HepG2 (cell line): Measurements from ENCODE around the gene BTN1A1. TPM values are rescaled to one million over a fixed set of nuclear protein-coding genes. Genes with fewer than 3 reads are reported as not detected.

Experiments
- DRAP1 ChIP-seq: IDR thresholded peaks from 2 replicates; pipeline ENCODE4 v1.6.1; 2016; ENCODE audit warnings: missing genetic modification reagents, missing compliant biosample characterization
- EP300 ChIP-seq, 3 experiments: sonication (generic) in 1 of 3; formaldehyde crosslinking in 1 of 3; IDR thresholded peaks; 2 replicates each; pipeline versions ENCODE4 v1.5.1 to v1.6.1; 2011 to 2020; ENCODE audit warnings: low read depth in 2 of 3, low read length in 2 of 3, borderline replicate concordance in 1 of 3, improper control_type of control experiment in 1 of 3, mild to moderate bottlenecking in 1 of 3, missing genetic modification reagents in 1 of 3, moderate library complexity in 1 of 3
- ERF ChIP-seq: IDR thresholded peaks from 2 replicates; pipeline ENCODE4 v1.6.1; 2018; ENCODE audit warnings: missing biosample characterization, missing genetic modification reagents
- ESRRA ChIP-seq: sonication (generic); formaldehyde crosslinking; IDR thresholded peaks from 2 replicates; pipeline ENCODE4 v1.5.1; 2020; ENCODE audit warnings: mild to moderate bottlenecking, low read depth, missing genetic modification reagents
- FOXO1 ChIP-seq: sonication (generic); formaldehyde crosslinking; IDR thresholded peaks from 2 replicates; pipeline ENCODE4 v1.4.0; 2020; ENCODE audit warnings: missing genetic modification reagents
- HDAC1 ChIP-seq: sonication (generic); formaldehyde crosslinking; IDR thresholded peaks from 2 replicates; pipeline ENCODE4 v1.5.1; 2020; ENCODE audit warnings: mild to moderate bottlenecking, missing genetic modification reagents
- HMG20A ChIP-seq: IDR thresholded peaks from 2 replicates; pipeline ENCODE4 v1.6.1; 2016; ENCODE audit warnings: borderline replicate concordance
- HMGXB4 ChIP-seq, 2 experiments: sonication (generic) in 1 of 2; formaldehyde crosslinking in 1 of 2; IDR thresholded peaks; 2 replicates each; pipeline versions ENCODE4 v1.4.0 to v1.6.1; 2018 to 2020; ENCODE audit warnings: missing genetic modification reagents in 2 of 2, borderline replicate concordance in 1 of 2, low read depth in 1 of 2, mild to moderate bottlenecking in 1 of 2, missing biosample characterization in 1 of 2
- KDM1A ChIP-seq: IDR thresholded peaks from 2 replicates; pipeline ENCODE4 v1.6.1; 2016; ENCODE audit warnings: missing compliant biosample characterization
- NAIF1 ChIP-seq: sonication (generic); formaldehyde crosslinking; IDR thresholded peaks from 2 replicates; pipeline ENCODE4 v1.5.0; 2020; ENCODE audit warnings: mild to moderate bottlenecking, missing genetic modification reagents, borderline replicate concordance
- NKX3-1 ChIP-seq: sonication (generic); formaldehyde crosslinking; IDR thresholded peaks from 2 replicates; pipeline ENCODE4 v1.5.0; 2020; ENCODE audit warnings: missing genetic modification reagents
- NR2C2 ChIP-seq: sonication (generic); formaldehyde crosslinking; IDR thresholded peaks from 2 replicates; pipeline ENCODE4 v1.4.0; 2020; ENCODE audit warnings: missing genetic modification reagents, mild to moderate bottlenecking, moderate library complexity, borderline replicate concordance
- RAD51 ChIP-seq: fragments of 450-650 bp; IDR thresholded peaks from 2 replicates; pipeline ENCODE4 v1.6.1; 2016; ENCODE audit warnings: borderline replicate concordance
- RARA ChIP-seq: IDR thresholded peaks from 2 replicates; pipeline ENCODE4 v1.6.1; 2016; ENCODE audit warnings: missing genetic modification reagents, missing compliant biosample characterization
- SALL2 ChIP-seq: sonication (generic); formaldehyde crosslinking; IDR thresholded peaks from 2 replicates; pipeline ENCODE4 v1.8.1; 2023; ENCODE audit warnings: mild to moderate bottlenecking, missing genetic modification reagents, inconsistent platforms
- THAP7 ChIP-seq: sonication (generic); formaldehyde crosslinking; IDR thresholded peaks from 2 replicates; pipeline ENCODE4 v1.8.1; 2023; ENCODE audit warnings: mild to moderate bottlenecking, missing genetic modification reagents
- ZBTB25 ChIP-seq: IDR thresholded peaks from 2 replicates; pipeline ENCODE4 v1.6.1; 2018; ENCODE audit warnings: missing genetic modification reagents
- ZNF234 ChIP-seq: sonication (generic); formaldehyde crosslinking; conservative IDR thresholded peaks from 2 replicates; pipeline ENCODE4 v1.5.1; 2020; ENCODE audit warnings: mild to moderate bottlenecking, missing genetic modification reagents
- ZNF510 ChIP-seq: sonication (generic); formaldehyde crosslinking; IDR thresholded peaks from 2 replicates; pipeline ENCODE4 v1.4.0; 2020; ENCODE audit warnings: low read depth, mild to moderate bottlenecking, missing genetic modification reagents
- polyA plus RNA-seq, 8 experiments: library from polyadenylated mRNA; depleted of rRNA in 3 of 8; stranded (reverse) in 7 of 8; unstranded in 1 of 8; fragments of >200 nt; fragmentation: Illumina TruSeq in 4 of 8; extraction: Trizol in 4 of 8; gene quantifications; 2 replicates each; pipeline versions ENCODE4 v1.2.1 to v1.2.3, GENCODE V29; 2011 to 2016; ENCODE audit warnings: low read depth in 4 of 8, missing spikeins in 1 of 8, mixed read lengths in 1 of 8; ENCODE audit not compliant: insufficient read depth in 1 of 8
- total RNA-seq, 5 experiments: library from RNA; depleted of rRNA; stranded (reverse); fragments of >200 nt; fragmentation: Illumina TruSeq; extraction: Trizol; gene quantifications; 2 replicates each; pipeline ENCODE4 v1.2.3, GENCODE V29; 2016; ENCODE audit warnings: low read depth in 1 of 5
- TF ChIP-seq, protein P1 (sequence below): sonication (generic); formaldehyde crosslinking; IDR thresholded peaks from 2 replicates; pipeline ENCODE4 v1.4.0; 2020; ENCODE audit warnings: missing genetic modification reagents
- TF ChIP-seq, protein P2 (sequence below): sonication (generic); formaldehyde crosslinking; IDR thresholded peaks from 2 replicates; pipeline ENCODE4 v1.8.1; 2023; ENCODE audit warnings: mild to moderate bottlenecking, moderate library complexity, missing genetic modification reagents

Gene BTN1A1
- total and polyA plus RNA-seq, 2 of the 13 experiments (the other 11 are each of a cell fraction or from before 2014, with no cell fraction given), result 0.04 TPM; not detected in 1

GRCh38 chr6:26514984-26515383 lies 14.9 kb downstream of the BTN1A1 start (continued):
- TF ChIP-seq EP300 (IDR thresholded peaks at IDR 0.05; ENCODE audit: low read depth in 2 of 2, low read length in 2 of 2) (peak in 1 of 2 experiments; percentile 75; a peak in 2 of 4 replicates), EP300 (CRISPR knock-in tag; IDR thresholded peaks at IDR 0.05; ENCODE audit: borderline replicate concordance) (no peak), HMGXB4 (CRISPR knock-in tag; IDR thresholded peaks at IDR 0.05; ENCODE audit: borderline replicate concordance in 1 of 2, low read depth in 1 of 2) (peak; percentile 56 to 67; a peak in 2 of 4 replicates), ZNF234 (CRISPR knock-in tag) (no peak), FOXO1 (CRISPR knock-in tag) (peak; percentile 32; the same call in 1 of the 2 replicates), NKX3-1 (CRISPR knock-in tag) (0 out of 2 replicates have a peak, but pooled peaks have one; percentile 31), RARA (CRISPR knock-in tag) (peak; percentile 62), NAIF1 (CRISPR knock-in tag) (0 out of 2 replicates have a peak, but pooled peaks have one; percentile 52), HDAC1 (peak; percentile 69; the same call in 1 of the 2 replicates), HMG20A (CRISPR knock-in tag) (peak; percentile 89), ERF (CRISPR knock-in tag) (peak; percentile 44; the same call in 1 of the 2 replicates), NR2C2 (CRISPR knock-in tag) (peak; percentile 63; the same call in 1 of the 2 replicates), THAP7 (CRISPR knock-in tag) (no peak), DRAP1 (CRISPR knock-in tag) (peak; percentile 60), ZNF510 (0 out of 2 replicates have a peak, but pooled peaks have one; percentile 29), SALL2 (CRISPR knock-in tag) (no peak), ZBTB25 (no peak; the same call in 1 of the 2 replicates), ESRRA (CRISPR knock-in tag) (peak; percentile 56; the same call in 1 of the 2 replicates), KDM1A (CRISPR knock-in tag) (peak; percentile 40; the same call in 1 of the 2 replicates), RAD51 (no peak)
- TF ChIP-seq, protein P1, sequence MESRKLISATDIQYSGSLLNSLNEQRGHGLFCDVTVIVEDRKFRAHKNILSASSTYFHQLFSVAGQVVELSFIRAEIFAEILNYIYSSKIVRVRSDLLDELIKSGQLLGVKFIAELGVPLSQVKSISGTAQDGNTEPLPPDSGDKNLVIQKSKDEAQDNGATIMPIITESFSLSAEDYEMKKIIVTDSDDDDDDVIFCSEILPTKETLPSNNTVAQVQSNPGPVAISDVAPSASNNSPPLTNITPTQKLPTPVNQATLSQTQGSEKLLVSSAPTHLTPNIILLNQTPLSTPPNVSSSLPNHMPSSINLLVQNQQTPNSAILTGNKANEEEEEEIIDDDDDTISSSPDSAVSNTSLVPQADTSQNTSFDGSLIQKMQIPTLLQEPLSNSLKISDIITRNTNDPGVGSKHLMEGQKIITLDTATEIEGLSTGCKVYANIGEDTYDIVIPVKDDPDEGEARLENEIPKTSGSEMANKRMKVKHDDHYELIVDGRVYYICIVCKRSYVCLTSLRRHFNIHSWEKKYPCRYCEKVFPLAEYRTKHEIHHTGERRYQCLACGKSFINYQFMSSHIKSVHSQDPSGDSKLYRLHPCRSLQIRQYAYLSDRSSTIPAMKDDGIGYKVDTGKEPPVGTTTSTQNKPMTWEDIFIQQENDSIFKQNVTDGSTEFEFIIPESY (CRISPR knock-in tag), result peak; percentile 89
- TF ChIP-seq, protein P2, sequence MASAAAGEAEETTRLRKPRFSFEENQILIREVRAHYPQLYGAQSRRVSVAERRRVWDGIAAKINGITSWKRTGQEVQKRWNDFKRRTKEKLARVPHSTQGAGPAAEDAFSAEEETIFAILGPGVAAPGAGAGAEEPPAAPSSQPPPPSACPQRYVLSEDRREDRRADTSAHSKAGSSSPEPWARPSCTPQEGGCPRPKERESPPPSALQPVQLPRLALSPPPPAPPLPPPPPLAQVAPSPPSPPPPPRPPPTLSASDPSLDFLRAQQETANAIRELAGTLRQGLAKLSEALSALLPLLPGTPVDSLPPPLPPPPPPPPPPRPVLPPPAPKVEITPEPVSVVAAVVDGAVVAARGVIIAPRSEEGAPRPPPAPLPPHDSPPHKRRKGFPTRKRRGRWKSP (CRISPR knock-in tag), result no peak
